HepG2 (cell line): ENCODE results near the gene IBTK. TPM values are rescaled to one million over a fixed set of nuclear protein-coding genes. Genes with fewer than 3 reads are reported as not detected.

Experiments
- ATF5 ChIP-seq: sonication (generic); formaldehyde crosslinking; IDR thresholded peaks from 2 replicates; pipeline ENCODE4 v1.4.0; 2020; ENCODE audit warnings: mild to moderate bottlenecking, low read depth, missing genetic modification reagents
- YEATS4 ChIP-seq: sonication (generic); formaldehyde crosslinking; IDR thresholded peaks from 2 replicates; pipeline ENCODE4 v1.4.0; 2020; ENCODE audit warnings: missing genetic modification reagents, borderline replicate concordance
- ZNF530 ChIP-seq: sonication (generic); formaldehyde crosslinking; IDR thresholded peaks from 2 replicates; pipeline ENCODE4 v1.5.0; 2020; ENCODE audit warnings: low read depth, mild to moderate bottlenecking, missing genetic modification reagents
- ZNF792 ChIP-seq: IDR thresholded peaks from 2 replicates; pipeline ENCODE4 v1.6.1; 2016
- polyA plus RNA-seq, 8 experiments: library from polyadenylated mRNA; depleted of rRNA in 3 of 8; stranded (reverse) in 7 of 8; unstranded in 1 of 8; fragments of >200 nt; fragmentation: Illumina TruSeq in 4 of 8; extraction: Trizol in 4 of 8; gene quantifications; 2 replicates each; pipeline versions ENCODE4 v1.2.1 to v1.2.3, GENCODE V29; 2011 to 2016; ENCODE audit warnings: low read depth in 4 of 8, missing spikeins in 1 of 8, mixed read lengths in 1 of 8; ENCODE audit not compliant: insufficient read depth in 1 of 8
- total RNA-seq, 5 experiments: library from RNA; depleted of rRNA; stranded (reverse); fragments of >200 nt; fragmentation: Illumina TruSeq; extraction: Trizol; gene quantifications; 2 replicates each; pipeline ENCODE4 v1.2.3, GENCODE V29; 2016; ENCODE audit warnings: low read depth in 1 of 5
- TF ChIP-seq, protein P1 (sequence below), 2 experiments: sonication (generic) in 1 of 2; formaldehyde crosslinking in 1 of 2; IDR thresholded peaks; 2 replicates each; pipeline versions ENCODE4 v1.4.0 to v1.6.1; 2016 to 2020; ENCODE audit warnings: borderline replicate concordance in 1 of 2, low read depth in 1 of 2, mild to moderate bottlenecking in 1 of 2, missing genetic modification reagents in 1 of 2
- TF ChIP-seq, protein P2 (sequence below): sonication (generic); formaldehyde crosslinking; IDR thresholded peaks from 2 replicates; pipeline ENCODE4 v1.8.1; 2023; ENCODE audit warnings: mild to moderate bottlenecking, missing genetic modification reagents

The IBTK gene
- total and polyA plus RNA-seq, 2 of the 13 experiments (the other 11 are each of a cell fraction or from before 2014, with no cell fraction given) = 23.8 to 60.0 TPM

GRCh38 chr6:82204020-82204419 is 43.5 kb downstream of the IBTK start (continued):
- TF ChIP-seq ATF5 (CRISPR knock-in tag) (no peak), ZNF792 (CRISPR knock-in tag) (no peak), ZNF530 (CRISPR knock-in tag) (no peak), YEATS4 (CRISPR knock-in tag) (no peak)
- TF ChIP-seq, protein P1, sequence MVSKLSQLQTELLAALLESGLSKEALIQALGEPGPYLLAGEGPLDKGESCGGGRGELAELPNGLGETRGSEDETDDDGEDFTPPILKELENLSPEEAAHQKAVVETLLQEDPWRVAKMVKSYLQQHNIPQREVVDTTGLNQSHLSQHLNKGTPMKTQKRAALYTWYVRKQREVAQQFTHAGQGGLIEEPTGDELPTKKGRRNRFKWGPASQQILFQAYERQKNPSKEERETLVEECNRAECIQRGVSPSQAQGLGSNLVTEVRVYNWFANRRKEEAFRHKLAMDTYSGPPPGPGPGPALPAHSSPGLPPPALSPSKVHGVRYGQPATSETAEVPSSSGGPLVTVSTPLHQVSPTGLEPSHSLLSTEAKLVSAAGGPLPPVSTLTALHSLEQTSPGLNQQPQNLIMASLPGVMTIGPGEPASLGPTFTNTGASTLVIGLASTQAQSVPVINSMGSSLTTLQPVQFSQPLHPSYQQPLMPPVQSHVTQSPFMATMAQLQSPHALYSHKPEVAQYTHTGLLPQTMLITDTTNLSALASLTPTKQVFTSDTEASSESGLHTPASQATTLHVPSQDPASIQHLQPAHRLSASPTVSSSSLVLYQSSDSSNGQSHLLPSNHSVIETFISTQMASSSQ (IDR thresholded peaks at IDR 0.05; ENCODE audit: low read depth) = no peak
- TF ChIP-seq, protein P1 (CRISPR knock-in tag; IDR thresholded peaks at IDR 0.05; ENCODE audit: borderline replicate concordance) = no peak
- TF ChIP-seq, protein P2, sequence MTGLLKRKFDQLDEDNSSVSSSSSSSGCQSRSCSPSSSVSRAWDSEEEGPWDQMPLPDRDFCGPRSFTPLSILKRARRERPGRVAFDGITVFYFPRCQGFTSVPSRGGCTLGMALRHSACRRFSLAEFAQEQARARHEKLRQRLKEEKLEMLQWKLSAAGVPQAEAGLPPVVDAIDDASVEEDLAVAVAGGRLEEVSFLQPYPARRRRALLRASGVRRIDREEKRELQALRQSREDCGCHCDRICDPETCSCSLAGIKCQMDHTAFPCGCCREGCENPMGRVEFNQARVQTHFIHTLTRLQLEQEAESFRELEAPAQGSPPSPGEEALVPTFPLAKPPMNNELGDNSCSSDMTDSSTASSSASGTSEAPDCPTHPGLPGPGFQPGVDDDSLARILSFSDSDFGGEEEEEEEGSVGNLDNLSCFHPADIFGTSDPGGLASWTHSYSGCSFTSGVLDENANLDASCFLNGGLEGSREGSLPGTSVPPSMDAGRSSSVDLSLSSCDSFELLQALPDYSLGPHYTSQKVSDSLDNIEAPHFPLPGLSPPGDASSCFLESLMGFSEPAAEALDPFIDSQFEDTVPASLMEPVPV (CRISPR knock-in tag) = no peak
